A204.1 (cell line): ENCODE results near the gene RABGAP1L.
"Not testable (repeated sequence)": the region's sequence is repeated elsewhere in the genome, so short reads cannot be mapped to it uniquely, and the experiment has no call there.

ENCODE experiments used
- FAIRE-seq: peaks from 2 replicates; lab custom pipeline; 2012; peaks lifted over from hg19 to GRCh38; lab: Jason Lieb, UNC

The RABGAP1L gene

DNA sequence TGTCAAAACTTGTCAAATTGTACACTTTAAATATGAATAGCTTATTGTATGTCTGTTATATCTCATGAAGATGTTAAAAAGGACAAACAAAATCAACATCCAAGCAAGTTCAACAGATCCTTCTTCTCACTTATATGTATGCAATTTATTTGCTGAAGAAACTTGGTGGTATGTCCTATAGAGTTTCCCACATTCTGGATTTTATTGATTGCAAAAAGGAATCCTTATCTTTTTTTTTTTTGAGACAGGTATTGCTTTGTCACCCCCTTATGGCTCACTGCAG is 5.6 kb upstream of the RABGAP1L start:
- no peak for FAIRE-seq

GRCh38 chr1:174156437-174156836 is 2.9 kb upstream of the RABGAP1L start:
- no peak for FAIRE-seq

DNA sequence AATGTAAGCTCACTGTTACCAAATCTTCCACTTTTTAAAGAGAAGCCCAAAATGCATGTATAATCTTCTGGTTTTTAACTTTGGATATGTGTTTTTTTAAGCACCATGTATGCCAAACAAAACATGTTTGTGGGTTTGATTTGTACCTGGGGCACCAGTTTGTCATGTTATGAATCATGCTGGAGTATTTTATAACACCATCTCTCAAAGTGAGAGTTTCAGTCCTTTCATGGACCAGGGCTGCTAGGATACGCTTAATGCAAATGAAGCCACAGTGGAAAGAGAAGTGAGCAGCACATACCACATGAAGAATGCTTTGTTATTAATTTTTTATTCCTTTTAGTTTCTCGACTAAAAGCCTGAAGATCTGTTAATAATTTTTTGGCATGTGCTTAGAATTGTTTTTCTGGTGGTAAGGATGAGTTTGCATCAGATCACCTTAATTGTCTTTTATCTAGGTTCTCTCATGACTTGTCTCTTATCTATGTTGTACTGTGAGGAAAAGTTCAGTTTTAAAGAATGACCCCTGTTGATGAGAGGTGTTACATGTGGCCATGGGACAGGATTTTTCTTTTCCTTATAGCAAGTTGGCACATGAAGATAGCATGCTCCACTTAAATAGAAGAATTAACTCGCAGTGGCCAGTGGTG is 2.0 kb upstream of the RABGAP1L start:
- FAIRE-seq: no peak

DNA sequence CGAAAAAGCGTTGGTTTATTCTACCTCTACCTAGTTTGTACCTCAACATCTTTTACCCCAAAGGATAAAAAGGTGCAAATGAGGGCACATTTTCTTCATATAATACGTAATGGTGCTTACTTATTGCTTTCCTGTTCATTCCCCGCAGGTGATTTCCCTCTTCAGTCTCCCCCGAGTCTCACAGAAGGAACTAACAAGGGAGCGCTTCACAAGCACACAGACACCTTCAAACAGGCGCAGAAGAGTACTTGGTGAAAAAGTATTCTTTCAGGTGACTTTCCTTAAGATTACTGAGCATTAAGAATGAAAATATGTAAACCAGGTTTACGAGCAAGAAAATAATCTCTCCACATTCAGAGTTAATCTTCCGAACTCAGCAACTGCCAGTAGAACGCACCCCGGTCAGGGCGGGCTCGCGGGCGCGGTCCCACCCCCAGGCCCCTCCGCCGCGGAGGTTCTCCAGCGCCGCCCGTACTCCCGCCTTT is 511 bp upstream of the RABGAP1L start:
- no peak for FAIRE-seq

- no peak for FAIRE-seq
Observed at GRCh38 chr1:174160109-174160473, 771 bp downstream of the RABGAP1L start.

DNA sequence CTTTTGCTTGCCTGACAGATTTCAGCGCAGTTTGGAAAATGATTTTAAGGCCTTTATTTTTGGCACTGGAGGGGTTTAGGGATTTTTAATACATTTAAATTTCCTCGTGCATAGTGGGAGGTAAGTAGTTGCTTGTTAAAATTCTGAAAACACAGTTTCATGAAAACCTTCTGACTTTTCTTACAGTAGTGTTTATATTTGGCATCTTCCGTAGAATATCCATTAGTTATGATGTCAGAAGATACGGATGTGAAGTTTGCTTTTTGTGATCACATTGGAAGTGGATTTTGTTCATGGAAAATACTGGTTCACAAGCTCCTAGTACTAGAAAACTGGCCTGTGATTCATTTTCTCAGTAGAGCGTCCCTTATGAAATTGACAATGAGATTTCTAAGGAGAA is 1.3 kb downstream of the RABGAP1L start:
- FAIRE-seq: no peak

DNA sequence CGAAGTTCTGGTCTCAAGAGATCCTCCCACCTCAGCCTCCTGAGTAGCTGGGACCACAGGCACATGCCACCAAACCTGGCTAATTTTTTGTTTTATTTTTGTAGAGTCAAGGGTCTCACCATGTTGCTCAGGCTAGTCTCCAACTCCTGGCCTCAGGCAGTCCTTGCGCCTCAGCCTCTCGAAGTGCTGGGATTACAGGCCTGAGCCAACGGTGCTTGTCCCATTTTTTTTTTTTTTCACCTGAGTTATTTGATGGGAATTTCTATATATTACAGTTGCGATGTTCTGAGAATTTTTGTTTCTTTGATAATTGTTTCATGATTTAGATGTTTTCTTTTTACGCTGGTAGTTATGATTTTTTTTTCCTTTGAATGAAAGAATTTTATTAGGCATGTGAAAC is 2.5 kb downstream of the RABGAP1L start:
- no peak for FAIRE-seq

DNA sequence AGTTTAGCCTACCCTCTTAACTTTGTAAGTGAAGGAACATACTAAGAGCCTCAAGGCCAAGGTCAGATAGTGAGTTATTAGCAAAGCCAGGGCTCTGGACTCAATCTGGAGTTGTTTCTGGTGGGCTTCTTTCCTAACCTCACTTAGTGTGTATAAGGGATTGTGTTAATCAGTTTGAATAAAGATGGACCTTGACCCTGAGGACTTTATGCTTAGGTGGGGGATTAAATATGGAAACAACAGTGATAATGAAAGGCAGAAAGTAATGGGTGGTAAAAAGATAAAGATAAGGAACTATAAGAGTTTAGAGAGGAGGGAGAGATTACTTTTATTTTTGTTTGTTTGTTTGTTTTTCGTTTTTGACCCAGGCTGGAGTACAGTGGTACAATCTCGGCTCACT is 5.5 kb downstream of the RABGAP1L start:
- no peak for FAIRE-seq

- no peak for FAIRE-seq
Observed at GRCh38 chr1:174165471-174166137, 6.3 kb downstream of the RABGAP1L start.

DNA sequence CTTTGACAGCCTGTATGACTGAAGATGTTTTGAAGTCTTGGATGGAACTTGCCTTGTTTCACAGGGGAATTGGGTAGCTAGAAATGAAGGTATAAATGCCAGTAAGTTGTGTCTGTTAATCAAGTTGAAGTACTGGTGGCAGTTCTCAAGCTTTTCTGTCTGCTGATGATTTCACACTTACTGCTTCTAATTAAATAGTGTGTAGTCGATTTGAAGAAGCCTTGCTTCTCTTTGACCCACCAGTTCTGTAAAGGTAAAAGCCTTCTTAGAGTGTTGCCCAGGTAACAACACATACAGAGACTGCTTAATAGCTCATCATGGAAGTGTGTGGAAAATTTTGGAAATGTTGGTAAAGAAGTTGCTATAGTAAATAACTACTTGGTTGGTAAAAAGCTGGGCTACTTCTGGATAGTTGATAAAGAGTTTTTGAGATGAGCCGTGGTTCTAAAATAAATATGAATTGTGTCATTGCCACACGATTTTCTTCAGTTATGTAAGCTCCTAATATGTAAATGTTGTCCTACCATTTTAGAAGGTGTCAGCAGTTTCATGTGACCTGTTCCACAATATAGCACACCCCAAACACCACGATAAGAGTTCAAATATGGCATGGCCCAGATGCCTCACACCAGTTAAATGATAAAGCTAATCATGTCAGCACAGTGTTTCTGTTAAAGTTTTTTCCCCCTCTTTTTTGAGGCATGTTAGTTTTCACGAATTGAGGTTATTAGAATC is 7.4 kb downstream of the RABGAP1L start:
- no peak for FAIRE-seq

DNA sequence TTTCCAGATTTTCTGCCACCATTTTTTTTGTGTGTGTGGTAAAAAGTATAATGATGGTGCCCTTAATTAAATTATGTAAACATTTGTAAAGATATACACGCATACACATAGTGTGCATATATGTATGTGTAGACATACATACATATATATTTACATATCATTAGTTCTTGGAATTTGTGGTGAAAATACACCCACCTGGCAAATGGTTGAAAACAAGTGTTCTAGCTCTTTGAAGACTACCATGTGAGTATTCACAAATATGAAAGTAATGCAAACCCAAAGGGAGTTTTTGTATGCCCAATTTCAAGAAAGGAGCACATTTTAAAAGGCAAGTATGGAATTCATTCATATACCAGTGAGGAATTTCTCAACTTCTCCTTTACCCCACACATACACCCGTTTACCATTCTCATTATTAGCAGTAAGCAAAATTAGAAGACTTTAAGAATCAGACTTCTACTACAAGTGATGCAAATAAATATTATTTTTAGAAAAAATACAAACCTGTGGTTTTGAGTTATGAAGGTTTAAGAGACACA is 8.0 kb downstream of the RABGAP1L start:
- FAIRE-seq: no peak

DNA sequence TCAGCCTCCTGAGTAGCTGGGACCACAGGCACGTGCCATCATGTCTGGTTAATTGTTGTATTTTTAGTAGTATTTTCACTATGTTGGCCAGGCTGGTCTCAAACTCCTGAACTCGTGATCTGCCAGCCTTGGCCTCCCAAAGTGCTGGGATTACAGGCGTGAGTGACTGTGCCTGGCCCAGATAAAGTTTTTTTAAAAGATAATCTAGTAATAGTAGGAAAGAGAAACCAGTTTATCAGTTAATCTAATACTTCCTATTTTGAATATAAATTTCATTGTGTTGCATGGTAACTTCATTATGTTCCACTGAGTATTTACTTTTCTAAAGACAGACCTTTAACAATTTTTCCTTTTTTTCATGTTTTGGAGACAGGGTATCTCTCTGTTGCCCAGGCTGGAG is 10.0 kb downstream of the RABGAP1L start:
- no peak for FAIRE-seq

GRCh38 chr1:174171073-174171472 is 11.8 kb downstream of the RABGAP1L start:
- FAIRE-seq: no peak

DNA sequence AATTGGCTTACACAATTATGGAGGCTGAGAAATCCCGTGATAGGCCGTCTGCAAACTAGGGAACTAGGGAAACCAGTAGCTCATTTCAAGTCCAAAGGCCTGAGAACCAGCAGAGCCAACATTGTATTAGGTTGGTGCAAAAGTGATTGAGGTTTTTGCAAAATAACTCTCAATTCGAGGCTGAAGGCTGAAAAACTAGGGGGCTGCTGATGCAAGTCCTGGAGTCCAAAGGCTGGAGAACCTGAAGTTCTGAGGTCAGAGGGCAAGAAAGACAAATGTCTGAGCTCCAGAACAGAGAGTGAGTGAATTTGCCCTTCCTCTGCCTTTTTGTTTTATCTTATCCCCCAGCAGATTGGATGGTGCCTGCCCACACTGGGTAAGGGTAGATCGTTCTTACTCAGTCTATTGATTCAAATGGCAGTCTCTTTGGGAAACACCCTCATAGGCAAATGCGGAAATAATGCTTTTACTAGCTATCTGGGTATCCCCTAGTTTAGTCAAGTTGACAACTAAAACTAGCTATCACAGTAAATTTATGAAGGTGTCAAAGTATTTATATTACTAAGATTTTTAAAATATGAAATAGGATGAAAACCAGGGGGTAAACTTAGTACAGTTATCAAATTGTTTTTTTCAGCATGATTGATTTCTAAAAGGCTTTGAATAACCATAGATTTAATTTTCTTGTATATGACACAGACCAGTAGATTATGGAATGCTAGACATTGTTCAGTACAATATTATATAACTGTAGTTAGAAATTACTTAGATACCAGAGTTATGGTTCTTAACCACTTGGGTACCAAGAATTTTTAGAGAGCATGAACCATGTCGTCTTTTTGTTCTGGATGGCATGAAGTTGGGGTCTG is 15.4 kb downstream of the RABGAP1L start:
- no peak for FAIRE-seq

GRCh38 chr1:174178459-174178858 is 19.1 kb downstream of the RABGAP1L start:
- not testable (repeated sequence) for FAIRE-seq

- FAIRE-seq: no peak
Observed at GRCh38 chr1:174189428-174190062, 30.2 kb downstream of the RABGAP1L start.

GRCh38 chr1:174190691-174191199 is 31.4 kb downstream of the RABGAP1L start:
- FAIRE-seq: no peak

DNA sequence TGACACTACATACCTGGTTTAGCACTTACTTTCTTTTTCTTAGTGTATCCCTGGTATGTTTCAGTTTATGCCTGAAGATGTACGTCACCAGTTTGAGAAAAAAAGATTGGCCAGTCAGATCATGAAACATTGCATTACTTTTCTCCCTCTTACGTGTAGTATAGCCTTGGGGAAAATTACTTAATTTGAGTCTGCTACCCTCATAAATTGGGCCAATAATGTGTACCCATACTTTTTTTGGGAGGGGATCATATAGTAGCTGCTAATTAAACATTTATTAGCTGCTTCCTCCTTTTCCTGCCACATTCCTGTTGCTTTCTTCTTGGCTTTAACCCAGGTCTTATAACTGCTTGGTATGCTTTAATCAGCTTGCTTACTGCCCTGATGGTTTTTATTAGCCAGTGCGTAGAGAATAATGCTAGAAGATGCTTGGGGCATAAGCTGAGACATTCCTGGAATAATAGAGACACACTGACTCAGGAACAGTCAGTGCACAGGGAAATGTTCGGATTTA is 32.1 kb downstream of the RABGAP1L start:
- no peak for FAIRE-seq

GRCh38 chr1:174194461-174194860 is 35.1 kb downstream of the RABGAP1L start:
- FAIRE-seq: no peak

DNA sequence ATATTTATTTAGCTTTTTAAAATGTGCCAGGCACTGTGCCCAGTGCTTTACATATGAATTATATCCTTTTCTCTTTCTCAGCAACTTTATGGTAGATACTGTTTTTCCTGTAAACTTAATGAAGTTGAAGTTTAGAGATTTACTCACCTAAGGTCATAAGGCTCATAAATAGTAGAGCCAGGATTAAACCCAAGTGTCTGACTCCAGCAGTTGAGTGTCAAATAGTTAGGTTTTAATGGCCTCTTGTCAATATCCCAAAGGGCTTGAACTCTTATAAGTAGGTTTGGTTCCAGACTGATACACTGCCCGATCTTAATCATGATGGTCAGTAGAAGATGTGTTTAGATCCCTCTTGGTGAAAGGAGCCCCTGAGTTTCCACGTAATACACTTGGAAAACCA is 37.8 kb downstream of the RABGAP1L start:
- no peak for FAIRE-seq

- no peak for FAIRE-seq
Observed at GRCh38 chr1:174197547-174197946, 38.2 kb downstream of the RABGAP1L start.

- FAIRE-seq: no peak
Observed at GRCh38 chr1:174198202-174198601, 38.9 kb downstream of the RABGAP1L start.
